Right lobe of liver (tissue), 4 donors: Measurements from ENCODE around the gene NOTCH3.
A peak's percentile ranks its signal among the peaks of the same experiment; 100 is the strongest.

Experiments
- CTCF ChIP-seq, 4 donors: fragments of 200-600 bp in 3 of 4; fragments of 450-650 bp in 1 of 4; IDR thresholded peaks; one replicate each; pipeline versions ENCODE4 v1.5.1 to v1.8.0; 2016 to 2022; ENCODE audit warnings: antibody characterized with exemption in 4 of 4, mild to moderate bottlenecking in 2 of 4
- POLR2A ChIP-seq: fragments of 450-650 bp; IDR thresholded peaks from one replicate; pipeline ENCODE4 v1.6.1; 2017; ENCODE audit warnings: antibody characterized with exemption, mild to moderate bottlenecking
- donor health status: DM: no; HTN: no; CAD: no.
- donor health status: DM: no; HTN: no; CAD: no.
- donor health status: DM: no; HTN: yes; CAD: no.

- peak in 1 of 4 donors; percentile 4 for TF ChIP-seq CTCF (IDR thresholded peaks at IDR 0.05)
- peak; percentile 51 for TF ChIP-seq POLR2A
Observed at GRCh38 chr19:15125232-15126067, 75.3 kb downstream of the NOTCH3 start.
